Measurements from ENCODE around the gene PLA2G2D.

PLA2G2D gene

DNA sequence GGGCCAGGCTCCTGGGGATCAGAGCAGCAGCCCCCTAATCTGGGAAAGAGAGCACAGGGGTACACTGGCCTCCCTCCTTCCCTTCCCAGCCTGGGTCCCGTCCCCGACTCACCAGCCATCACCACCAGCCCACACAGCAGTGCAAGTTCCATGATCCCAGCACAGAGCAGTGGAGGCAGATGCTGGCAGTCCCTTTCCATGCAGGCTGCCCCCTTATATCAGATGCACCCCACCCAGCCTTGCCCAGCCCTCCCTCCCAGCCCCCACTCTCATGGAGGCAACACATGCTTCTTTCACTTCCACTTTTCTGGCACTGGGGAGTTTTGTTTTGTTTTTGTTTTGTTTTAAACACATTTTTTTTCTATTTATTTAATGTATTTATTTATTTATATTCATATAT is at the start of gene PLA2G2D:
TSS of gene PLA2G2D (minus strand) at position 190 of the 400 bp plus-strand sequence. CDS start at position 152, 38 bp downstream.
- ATAC-seq, result no peak
- TF ChIP-seq CSDC2 (CRISPR knock-in tag; IDR thresholded peaks at IDR 0.05) (no peak), ESRRG (CRISPR knock-in tag; IDR thresholded peaks at IDR 0.05) (no peak), TSHZ2 (CRISPR knock-in tag; IDR thresholded peaks at IDR 0.05) (no peak)

DNA sequence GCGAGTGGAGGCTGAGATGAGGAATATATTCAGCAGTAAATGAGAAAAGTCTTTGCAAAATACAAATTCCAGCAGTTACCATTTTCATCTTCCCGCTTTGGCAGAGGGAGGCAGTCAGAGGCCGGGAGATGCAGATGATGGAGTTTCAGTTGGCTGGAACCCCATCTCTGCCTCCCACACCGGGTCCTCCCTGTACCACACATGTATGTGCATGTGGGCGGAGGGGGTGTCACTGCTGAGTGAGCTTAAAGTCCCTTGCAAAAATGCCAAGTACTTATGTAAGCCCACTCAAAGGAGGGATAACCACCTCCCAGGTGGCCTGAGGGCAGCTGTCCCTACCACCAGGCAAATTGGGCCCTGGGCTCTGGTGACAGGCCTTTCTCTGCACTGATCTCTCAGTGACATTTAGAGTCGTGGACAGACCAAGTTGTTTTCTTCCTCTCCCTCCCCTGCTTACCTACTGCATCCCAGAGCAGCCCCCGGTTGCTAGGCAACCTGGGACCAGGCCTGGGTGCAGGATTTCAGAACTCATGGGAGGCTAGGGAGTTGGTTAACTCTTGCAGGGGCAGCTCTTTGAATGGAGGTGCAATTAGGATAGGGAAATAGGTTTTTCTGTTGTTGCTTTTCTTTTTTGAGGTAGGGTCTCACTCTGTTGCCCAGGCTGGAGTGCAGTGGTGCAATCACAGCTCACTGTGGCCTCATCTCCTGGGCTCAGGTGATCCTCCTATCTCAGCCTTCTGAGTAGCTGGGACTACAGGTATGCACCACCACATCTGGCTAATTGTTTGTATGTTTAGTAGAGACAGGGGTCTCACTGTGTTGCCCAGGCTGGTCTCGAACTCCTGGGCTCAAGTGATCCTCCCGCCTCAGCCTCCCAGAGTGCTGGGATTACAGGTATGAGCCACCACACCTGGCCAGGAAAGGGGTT is 49.5 kb upstream of the PLA2G2D start:
- TF ChIP-seq CSDC2 (CRISPR knock-in tag; IDR thresholded peaks at IDR 0.05) (no peak), ZNF565 (CRISPR knock-in tag; conservative IDR thresholded peaks at IDR 0.05; ENCODE audit: low read depth) (no peak), RARB (CRISPR knock-in tag; IDR thresholded peaks at IDR 0.05) (no peak), ARNTL (CRISPR knock-in tag; IDR thresholded peaks at IDR 0.05; ENCODE audit: borderline replicate concordance, low read depth) (no peak), TCF4 (CRISPR knock-in tag; IDR thresholded peaks at IDR 0.05; ENCODE audit: borderline replicate concordance) (no peak), TSHZ2 (CRISPR knock-in tag; IDR thresholded peaks at IDR 0.05) (no peak), ZFP30 (CRISPR knock-in tag; IDR thresholded peaks at IDR 0.05) (no peak), ESRRG (CRISPR knock-in tag; IDR thresholded peaks at IDR 0.05) (no peak), ZFP3 (CRISPR knock-in tag; IDR thresholded peaks at IDR 0.05) (no peak), POU6F1 (CRISPR knock-in tag; IDR thresholded peaks at IDR 0.05; ENCODE audit: borderline replicate concordance, low read depth) (no peak), SNAI2 (CRISPR knock-in tag; IDR thresholded peaks at IDR 0.05) (no peak), PPARA (CRISPR knock-in tag; IDR thresholded peaks at IDR 0.05; ENCODE audit: borderline replicate concordance) (no peak), ZNF70 (CRISPR knock-in tag; IDR thresholded peaks at IDR 0.05) (no peak)
- TF ChIP-seq, protein P1, sequence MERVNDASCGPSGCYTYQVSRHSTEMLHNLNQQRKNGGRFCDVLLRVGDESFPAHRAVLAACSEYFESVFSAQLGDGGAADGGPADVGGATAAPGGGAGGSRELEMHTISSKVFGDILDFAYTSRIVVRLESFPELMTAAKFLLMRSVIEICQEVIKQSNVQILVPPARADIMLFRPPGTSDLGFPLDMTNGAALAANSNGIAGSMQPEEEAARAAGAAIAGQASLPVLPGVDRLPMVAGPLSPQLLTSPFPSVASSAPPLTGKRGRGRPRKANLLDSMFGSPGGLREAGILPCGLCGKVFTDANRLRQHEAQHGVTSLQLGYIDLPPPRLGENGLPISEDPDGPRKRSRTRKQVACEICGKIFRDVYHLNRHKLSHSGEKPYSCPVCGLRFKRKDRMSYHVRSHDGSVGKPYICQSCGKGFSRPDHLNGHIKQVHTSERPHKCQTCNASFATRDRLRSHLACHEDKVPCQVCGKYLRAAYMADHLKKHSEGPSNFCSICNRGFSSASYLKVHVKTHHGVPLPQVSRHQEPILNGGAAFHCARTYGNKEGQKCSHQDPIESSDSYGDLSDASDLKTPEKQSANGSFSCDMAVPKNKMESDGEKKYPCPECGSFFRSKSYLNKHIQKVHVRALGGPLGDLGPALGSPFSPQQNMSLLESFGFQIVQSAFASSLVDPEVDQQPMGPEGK (CRISPR knock-in tag; IDR thresholded peaks at IDR 0.05; ENCODE audit: borderline replicate concordance), result no peak
- no peak for ATAC-seq

- no peak for ATAC-seq
- TF ChIP-seq RARB (CRISPR knock-in tag; IDR thresholded peaks at IDR 0.05), result no peak
- no peak for TF ChIP-seq CSRNP3 (CRISPR knock-in tag; IDR thresholded peaks at IDR 0.05)
- TF ChIP-seq POU6F1 (CRISPR knock-in tag; IDR thresholded peaks at IDR 0.05; ENCODE audit: borderline replicate concordance, low read depth), result no peak
- TF ChIP-seq ARNTL (CRISPR knock-in tag; IDR thresholded peaks at IDR 0.05; ENCODE audit: borderline replicate concordance, low read depth), result no peak
- TF ChIP-seq BACH2 (CRISPR knock-in tag; IDR thresholded peaks at IDR 0.05; ENCODE audit: borderline replicate concordance), result no peak
- TF ChIP-seq ESRRG (CRISPR knock-in tag; IDR thresholded peaks at IDR 0.05), result no peak
- TF ChIP-seq, protein P1 (CRISPR knock-in tag; IDR thresholded peaks at IDR 0.05; ENCODE audit: borderline replicate concordance), result no peak
- TF ChIP-seq CSDC2 (CRISPR knock-in tag; IDR thresholded peaks at IDR 0.05), result no peak
- TF ChIP-seq GLIS3 (CRISPR knock-in tag; IDR thresholded peaks at IDR 0.05), result no peak
- TF ChIP-seq ZNF70 (CRISPR knock-in tag; IDR thresholded peaks at IDR 0.05), result no peak
Observed at GRCh38 chr1:20167126-20167525, 47.8 kb upstream of the PLA2G2D start.
